MM.1S (cell line): ENCODE data around the gene FPGS.

ENCODE experiments used
- CTCF ChIP-seq: fragments of 300-600 bp; sonication (generic); IDR thresholded peaks from 2 replicates; pipeline ENCODE4 v1.5.1; 2016; ENCODE audit warnings: antibody characterized with exemption, low read length, mixed read lengths
- EZH2 ChIP-seq: fragments of 300-600 bp; sonication (generic); optimal IDR thresholded peaks from 2 replicates; pipeline ENCODE3; 2017; ENCODE audit warnings: low read depth, mild to moderate bottlenecking, antibody characterized with exemption, low read length, mixed read lengths
- EZH2phosphoT487 ChIP-seq: fragments of 300-600 bp; sonication (generic); IDR thresholded peaks from 2 replicates; pipeline ENCODE4 v1.6.1; 2018; ENCODE audit warnings: antibody characterized with exemption, low read length

DNA sequence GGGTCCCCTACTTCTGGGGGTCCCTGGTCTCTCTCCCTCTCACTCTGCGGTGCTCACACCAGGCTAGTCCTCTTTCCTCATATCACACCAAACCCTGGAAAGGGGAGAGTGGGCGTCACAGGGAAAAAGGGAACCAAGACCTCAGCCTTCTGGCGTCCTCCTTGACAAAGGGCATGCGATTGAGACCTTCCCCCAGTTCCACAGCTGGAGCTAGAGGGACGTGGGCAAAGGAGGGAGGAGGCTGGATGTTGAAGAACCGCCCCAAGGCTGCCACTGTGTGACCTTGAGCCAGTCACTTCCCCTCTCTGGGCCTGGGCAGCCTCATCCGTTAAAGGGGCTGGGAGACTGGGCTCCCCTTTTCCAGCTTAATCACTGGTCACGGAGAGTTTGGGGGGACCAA is 49.1 kb upstream of the FPGS start:
- TF ChIP-seq CTCF (no peak), EZH2 (no peak), EZH2phosphoT487 (no peak)
